Mononuclear cell (primary cell): ENCODE results near the gene SETBP1. TPM values are rescaled to one million over a fixed set of nuclear protein-coding genes. Genes with fewer than 3 reads are reported as not detected.

ENCODE experiments used
- H3K27me3 ChIP-seq: 2 replicates; pipeline ENCODE4 v1.6.0; 2011; ENCODE audit warnings: low read length, control low read depth; ENCODE audit not compliant: insufficient read depth
- H3K4me1 ChIP-seq: 2 replicates; pipeline ENCODE4 v1.5.1; 2011; ENCODE audit warnings: mild to moderate bottlenecking, low read length, control low read depth; ENCODE audit not compliant: insufficient read depth
- H3K4me3 ChIP-seq: 2 replicates; pipeline ENCODE4 v1.5.1; 2011; ENCODE audit warnings: mild to moderate bottlenecking, low read length, moderate library complexity
- H3K9me3 ChIP-seq: 2 replicates; pipeline ENCODE4 v1.5.1; 2011; ENCODE audit warnings: low read depth, mild to moderate bottlenecking, control low read depth, low read length
- total RNA-seq: library from RNA; depleted of rRNA; stranded (reverse); fragments of >200 nt; gene quantifications from one replicate; pipeline ENCODE4 v1.2.3, GENCODE V29; 2012

The SETBP1 gene
- total RNA-seq, 1 donor: 5.0 TPM

GRCh38 chr18:44687421-44687820, 6.7 kb downstream of the SETBP1 start:
- peaks cover 14% of the 10 kb centered on the region for H3K27me3 ChIP-seq
- H3K4me3 ChIP-seq: no peak overlapping the region
- no peaks in the 10 kb centered on the region for H3K9me3 ChIP-seq
- H3K4me1 ChIP-seq: peaks cover 19% of the 10 kb centered on the region

- Histone ChIP-seq H3K27me3 (no peaks in the 10 kb centered on the region), H3K4me3 (no peak overlapping the region), H3K9me3 (no peaks in the 10 kb centered on the region), H3K4me1 (peaks cover 11% of the 10 kb centered on the region)
Observed at GRCh38 chr18:44689736-44690135, 9.0 kb downstream of the SETBP1 start.

- Histone ChIP-seq H3K9me3 (no peaks in the 10 kb centered on the region), H3K4me1 (no peaks in the 10 kb centered on the region), H3K4me3 (no peak overlapping the region), H3K27me3 (no peaks in the 10 kb centered on the region)
Observed at GRCh38 chr18:44691148-44691925, 10.6 kb downstream of the SETBP1 start.

GRCh38 chr18:44693030-44693784, 12.5 kb downstream of the SETBP1 start:
- Histone ChIP-seq H3K9me3 (no peaks in the 10 kb centered on the region), H3K27me3 (no peaks in the 10 kb centered on the region), H3K4me1 (no peaks in the 10 kb centered on the region), H3K4me3 (no peak overlapping the region)

- Histone ChIP-seq H3K9me3 (no peaks in the 10 kb centered on the region), H3K4me3 (no peak overlapping the region), H3K4me1 (peaks cover 8% of the 10 kb centered on the region), H3K27me3 (peaks cover 2% of the 10 kb centered on the region)
Observed at GRCh38 chr18:44695503-44695902, 14.8 kb downstream of the SETBP1 start.

- H3K4me3 ChIP-seq: no peak overlapping the region
- no peaks in the 10 kb centered on the region for H3K9me3 ChIP-seq
- H3K4me1 ChIP-seq: peaks cover 8% of the 10 kb centered on the region
- H3K27me3 ChIP-seq: peaks cover 2% of the 10 kb centered on the region
Observed at GRCh38 chr18:44696892-44697291, 16.2 kb downstream of the SETBP1 start.

GRCh38 chr18:44697315-44697714, 16.6 kb downstream of the SETBP1 start:
- no peak overlapping the region for H3K4me3 ChIP-seq
- peaks cover 2% of the 10 kb centered on the region for H3K27me3 ChIP-seq
- H3K4me1 ChIP-seq: peaks cover 8% of the 10 kb centered on the region
- H3K9me3 ChIP-seq: no peaks in the 10 kb centered on the region

- peaks cover 8% of the 10 kb centered on the region for H3K4me1 ChIP-seq
- H3K4me3 ChIP-seq: no peak overlapping the region
- peaks cover 2% of the 10 kb centered on the region for H3K27me3 ChIP-seq
- H3K9me3 ChIP-seq: no peaks in the 10 kb centered on the region
Observed at GRCh38 chr18:44698518-44698917, 17.8 kb downstream of the SETBP1 start.

- Histone ChIP-seq H3K27me3 (peaks cover 7% of the 10 kb centered on the region), H3K9me3 (no peaks in the 10 kb centered on the region), H3K4me1 (peaks cover 8% of the 10 kb centered on the region), H3K4me3 (no peak overlapping the region)
Observed at GRCh38 chr18:44699572-44700261, 19.0 kb downstream of the SETBP1 start.

GRCh38 chr18:44700652-44701051, 20.0 kb downstream of the SETBP1 start:
- Histone ChIP-seq H3K4me1 (peaks cover 8% of the 10 kb centered on the region), H3K9me3 (no peaks in the 10 kb centered on the region), H3K27me3 (peaks cover 7% of the 10 kb centered on the region), H3K4me3 (no peak overlapping the region)

GRCh38 chr18:44701227-44701626, 20.5 kb downstream of the SETBP1 start:
- peaks cover 8% of the 10 kb centered on the region for H3K4me1 ChIP-seq
- no peak overlapping the region for H3K4me3 ChIP-seq
- peaks cover 7% of the 10 kb centered on the region for H3K27me3 ChIP-seq
- no peaks in the 10 kb centered on the region for H3K9me3 ChIP-seq

- Histone ChIP-seq H3K4me1 (peaks cover 8% of the 10 kb centered on the region), H3K9me3 (no peaks in the 10 kb centered on the region), H3K27me3 (peaks cover 11% of the 10 kb centered on the region), H3K4me3 (no peak overlapping the region)
Observed at GRCh38 chr18:44702594-44702993, 21.9 kb downstream of the SETBP1 start.

GRCh38 chr18:44704135-44704789, 23.6 kb downstream of the SETBP1 start:
- H3K4me1 ChIP-seq: peaks cover 10% of the 10 kb centered on the region
- H3K9me3 ChIP-seq: no peaks in the 10 kb centered on the region
- H3K27me3 ChIP-seq: peaks cover 17% of the 10 kb centered on the region
- no peak overlapping the region for H3K4me3 ChIP-seq

- peaks cover 15% of the 10 kb centered on the region for H3K27me3 ChIP-seq
- H3K4me1 ChIP-seq: peaks cover 12% of the 10 kb centered on the region
- no peak overlapping the region for H3K4me3 ChIP-seq
- no peaks in the 10 kb centered on the region for H3K9me3 ChIP-seq
Observed at GRCh38 chr18:44705075-44705675, 24.5 kb downstream of the SETBP1 start.
